Fibroblast of skin of right quadriceps (primary cell): ENCODE results near the gene KATNB1.
"Not testable (repeated sequence)": the region's sequence is repeated elsewhere in the genome, so short reads cannot be mapped to it uniquely, and the experiment has no call there.

Experiments used
- DNase-seq: peaks from one replicate; pipeline ENCODE4 v3.0.0-alpha.2; 2013

The KATNB1 gene

GRCh38 chr16:57728336-57729181 is 7.0 kb upstream of the KATNB1 start:
- no peak for DNase-seq

- DNase-seq: no peak
Measured at GRCh38 chr16:57729182-57729484, 6.4 kb upstream of the KATNB1 start.

DNA sequence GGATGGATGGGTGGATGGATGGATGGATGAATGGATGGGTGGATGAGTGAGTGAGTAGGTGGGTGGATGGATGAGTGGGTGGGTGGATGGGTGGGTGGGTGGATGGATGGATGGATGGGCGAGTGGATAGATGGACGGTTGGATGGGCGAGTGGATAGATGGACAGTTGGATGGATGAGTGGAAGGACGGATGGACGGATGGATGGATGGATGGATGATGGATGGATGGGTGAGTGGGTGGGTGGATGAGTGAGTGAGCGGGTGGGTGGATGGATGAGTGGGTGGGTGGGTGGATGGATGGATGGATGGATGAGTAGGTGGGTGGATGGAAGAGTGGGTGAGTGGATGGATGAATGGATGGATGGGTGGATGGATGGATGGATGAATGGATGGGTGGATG is 5.7 kb upstream of the KATNB1 start:
- DNase-seq: not testable (repeated sequence)

DNA sequence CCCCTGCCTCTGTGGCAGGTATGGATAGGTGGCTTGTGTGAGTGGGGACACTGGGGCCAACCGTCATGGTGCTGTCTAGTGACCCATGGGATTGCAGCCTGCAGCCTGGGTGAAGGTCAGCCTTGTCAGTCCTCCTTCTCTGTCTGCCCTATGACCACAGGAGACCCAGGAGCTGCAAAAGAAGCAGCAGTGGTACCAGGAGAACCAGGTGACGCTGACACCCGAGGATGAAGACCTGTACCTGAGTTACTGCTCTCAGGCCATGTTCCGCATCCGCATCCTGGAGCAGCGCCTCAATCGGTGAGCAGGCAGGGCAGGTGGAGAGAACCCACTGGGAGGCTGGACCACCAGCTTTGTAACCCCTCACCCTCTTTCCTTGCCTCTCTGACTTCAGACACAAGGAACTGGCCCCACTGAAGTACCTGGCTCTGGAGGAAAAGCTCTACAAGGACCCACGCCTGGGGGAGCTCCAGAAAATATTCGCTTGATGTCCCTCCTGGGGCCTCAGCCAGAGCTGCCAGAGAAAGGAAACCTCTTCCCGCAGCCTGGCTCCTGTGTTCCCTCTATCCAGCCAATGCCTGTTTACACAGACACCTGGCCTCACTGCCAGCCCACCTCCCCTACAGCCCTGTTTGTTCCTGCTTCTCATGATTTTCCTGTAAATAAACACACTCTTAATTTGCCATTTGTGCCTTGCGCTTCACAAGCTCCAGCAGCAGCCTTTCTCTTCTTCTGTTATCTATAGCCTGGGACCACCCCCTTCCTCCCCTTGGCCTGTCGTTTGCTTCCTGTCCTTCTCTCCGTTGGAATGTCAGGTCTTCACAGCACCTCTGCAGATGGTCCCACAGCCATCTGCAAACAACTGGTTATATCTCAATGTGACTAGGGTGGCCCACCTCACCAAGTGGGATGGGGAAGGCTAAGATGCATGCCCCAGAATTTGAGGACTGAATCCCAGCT is 4.5 kb upstream of the KATNB1 start:
- no peak for DNase-seq

GRCh38 chr16:57732037-57732436 is 3.5 kb upstream of the KATNB1 start:
- peak; percentile 48 for DNase-seq

DNA sequence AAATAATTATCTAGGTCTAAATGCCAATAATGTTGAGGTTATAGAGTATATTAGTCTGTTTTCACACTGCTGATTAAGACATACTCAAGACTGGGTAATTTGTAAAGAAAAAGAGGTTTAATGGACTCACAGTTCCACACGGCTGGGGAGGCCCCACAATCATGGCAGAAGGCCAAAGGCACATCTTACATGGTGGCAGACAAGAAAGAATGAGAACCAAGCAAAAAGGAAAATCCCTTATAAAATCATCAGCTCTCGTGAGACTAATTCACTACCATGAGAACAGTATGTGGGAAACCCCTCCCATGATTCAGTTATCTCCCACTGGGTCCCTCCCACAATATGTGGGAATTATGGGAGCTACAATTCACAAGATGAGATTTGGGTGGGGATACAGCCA is 2.9 kb upstream of the KATNB1 start:
- no peak for DNase-seq

DNA sequence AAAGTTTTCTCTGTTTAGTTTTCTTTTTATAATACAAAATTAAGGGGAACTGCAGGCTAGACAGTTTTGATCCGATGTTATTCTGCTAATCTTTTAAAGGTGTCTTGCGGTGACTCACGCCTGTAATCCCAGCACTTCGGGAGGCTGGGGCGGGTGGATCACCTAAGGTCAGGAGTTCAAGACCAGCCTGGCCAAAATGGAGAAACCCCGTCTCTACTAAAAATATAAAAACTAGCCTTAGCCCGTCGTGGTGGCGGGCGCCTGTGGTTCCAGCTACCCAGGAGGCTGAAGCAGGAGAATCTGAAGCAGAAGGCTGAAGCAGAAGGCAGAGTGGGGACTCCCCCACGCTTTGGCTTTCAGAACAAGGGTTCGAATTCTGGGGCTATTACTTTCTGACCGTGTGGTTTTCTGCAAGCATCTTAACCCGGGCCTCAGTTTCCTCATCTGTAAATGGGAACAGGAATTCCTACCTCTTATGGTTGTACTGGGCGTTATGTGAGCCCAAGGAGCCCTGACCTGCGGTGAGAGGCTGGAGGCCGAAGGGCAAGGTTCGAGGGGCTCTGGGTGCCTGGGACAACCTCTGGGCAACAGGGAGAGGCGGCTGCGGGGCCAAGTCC is 1.2 kb upstream of the KATNB1 start:
- DNase-seq: no peak

DNA sequence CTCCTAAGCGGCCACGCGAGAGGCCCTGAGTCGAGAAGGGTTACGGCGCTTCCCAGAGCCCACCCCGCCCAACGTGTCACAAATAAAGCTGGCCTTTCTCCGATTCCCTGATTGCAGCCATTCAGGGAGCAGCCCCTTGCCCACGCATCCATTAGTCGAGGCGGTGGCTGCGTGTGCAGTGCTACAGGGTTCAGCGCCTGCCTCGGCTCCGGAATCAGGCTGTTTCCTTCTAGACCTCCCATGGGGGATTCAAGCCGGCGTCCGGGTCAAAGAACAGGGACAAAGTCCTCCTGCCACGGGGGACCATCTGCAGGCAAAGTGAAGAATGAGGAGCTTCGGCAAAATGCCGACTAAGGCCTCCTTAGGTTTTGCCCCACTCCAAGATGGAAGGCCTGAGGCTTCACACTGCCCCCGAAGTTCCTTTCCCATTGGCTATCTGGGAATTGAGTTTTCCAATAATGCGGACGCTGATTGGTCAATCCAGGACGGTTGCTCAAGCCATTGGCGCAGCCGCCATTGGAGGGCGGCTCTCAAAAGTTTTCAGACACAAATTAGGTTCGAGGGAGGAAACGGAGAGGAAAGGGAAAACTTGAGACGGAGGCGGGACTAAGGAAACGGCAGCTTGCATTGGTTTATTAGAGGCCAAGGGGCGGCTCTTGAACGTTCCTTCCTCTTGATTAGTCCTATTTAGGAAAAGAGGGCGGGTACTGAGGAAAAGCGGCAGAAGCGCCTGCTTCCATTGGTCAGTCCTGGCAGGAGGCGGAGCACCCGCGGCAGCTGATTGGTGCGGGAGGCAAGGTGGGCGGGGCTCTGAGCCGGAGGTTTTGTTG is 430 bp upstream of the KATNB1 start:
- peak; percentile 100 for DNase-seq

GRCh38 chr16:57736419-57737351 is 1.1 kb downstream of the KATNB1 start:
- peak; percentile 66 for DNase-seq

DNA sequence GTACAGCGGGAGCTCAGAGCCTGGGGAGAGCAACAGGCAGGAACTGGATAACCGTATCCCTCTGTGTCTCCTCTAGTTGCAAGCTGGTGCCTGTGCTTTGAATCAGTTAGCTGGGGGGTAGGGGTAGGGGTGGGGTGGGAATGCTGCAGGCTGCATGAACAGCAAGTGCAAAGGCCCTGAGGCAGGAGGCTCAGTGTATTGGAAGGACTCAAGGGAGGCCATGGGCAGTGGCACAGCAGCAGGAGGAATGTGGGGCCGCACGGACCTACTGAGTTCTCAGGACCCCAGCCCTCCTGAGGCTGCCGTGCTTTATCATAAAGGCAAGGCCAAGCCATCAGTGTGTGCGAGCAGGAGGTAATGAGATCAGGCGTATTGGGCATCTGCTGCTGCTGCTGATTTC is 3.3 kb downstream of the KATNB1 start:
- DNase-seq: no peak

GRCh38 chr16:57739756-57740422 is 4.3 kb downstream of the KATNB1 start:
- no peak for DNase-seq

DNA sequence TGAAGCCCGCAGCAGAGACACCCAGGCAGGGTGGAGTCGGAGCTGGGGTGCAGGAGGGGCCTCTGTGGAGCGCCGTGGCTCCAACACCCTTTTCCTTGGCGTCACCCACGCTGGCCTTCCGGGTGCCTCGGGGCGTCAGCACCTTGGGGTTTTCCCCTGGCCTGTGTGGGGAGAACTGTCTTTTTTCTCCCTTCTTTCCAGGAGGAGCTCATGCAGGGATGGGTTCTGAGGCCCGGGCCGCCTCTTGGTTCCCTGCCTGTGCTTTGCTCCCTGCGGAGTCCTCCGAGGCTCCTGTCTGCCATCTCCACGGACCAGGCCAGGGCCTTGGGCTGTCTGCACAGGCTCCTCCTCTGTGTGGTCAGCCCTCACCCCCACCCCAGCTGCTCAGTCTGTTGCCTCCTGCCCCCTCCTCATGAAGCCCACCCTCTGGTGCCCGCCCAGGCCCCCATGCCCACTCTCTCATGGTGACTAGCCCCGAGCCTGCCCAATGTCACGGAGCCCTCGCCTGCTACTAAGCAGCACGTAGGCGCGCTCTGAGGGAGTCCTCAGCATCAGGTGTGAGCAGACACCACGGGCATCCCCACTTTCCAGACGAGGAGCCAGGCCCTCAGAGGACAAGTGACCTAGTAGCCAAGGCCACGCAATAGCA is 5.0 kb downstream of the KATNB1 start:
- DNase-seq: no peak

GRCh38 chr16:57741660-57742191 is 6.2 kb downstream of the KATNB1 start:
- DNase-seq: no peak

DNA sequence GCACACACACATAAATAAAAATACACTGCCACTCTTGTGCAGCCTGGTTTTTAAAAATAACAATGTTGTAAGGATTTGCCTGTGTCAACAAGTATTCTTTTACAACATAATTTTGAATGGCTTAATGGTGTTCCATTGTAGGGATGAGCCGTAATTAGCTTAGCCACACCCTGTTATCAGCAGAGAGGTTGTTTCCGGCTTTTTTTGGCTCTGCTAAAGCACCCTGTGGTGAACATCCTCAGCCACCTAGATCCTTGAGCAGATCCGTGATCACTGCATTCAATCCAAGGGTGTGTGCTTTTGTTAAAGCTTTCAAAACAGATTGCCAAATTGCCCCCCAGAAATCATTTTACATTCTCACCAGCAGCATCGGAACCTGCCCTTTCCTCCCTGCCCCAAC is 7.0 kb downstream of the KATNB1 start:
- no peak for DNase-seq

DNA sequence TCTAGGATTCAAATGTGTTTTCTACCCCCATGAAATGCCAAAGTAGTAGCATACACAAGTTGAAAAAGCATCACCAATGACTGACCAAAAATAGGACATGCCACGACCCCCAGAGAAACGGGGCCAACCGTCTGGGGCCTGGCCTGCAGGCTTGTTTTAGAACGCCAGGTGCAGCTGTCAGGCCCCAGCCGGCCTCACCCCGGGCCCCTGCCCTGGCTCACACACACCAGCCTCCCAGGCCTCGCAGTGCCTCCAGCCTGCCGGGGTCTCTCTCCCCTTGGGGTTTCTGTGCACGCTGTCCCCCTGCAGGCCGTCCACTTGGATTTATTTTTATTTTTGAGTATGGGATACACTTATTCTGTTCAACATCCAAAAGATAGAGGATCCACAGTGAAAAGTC is 7.9 kb downstream of the KATNB1 start:
- no peak for DNase-seq

GRCh38 chr16:57743886-57744641 is 8.5 kb downstream of the KATNB1 start:
- no peak for DNase-seq

DNA sequence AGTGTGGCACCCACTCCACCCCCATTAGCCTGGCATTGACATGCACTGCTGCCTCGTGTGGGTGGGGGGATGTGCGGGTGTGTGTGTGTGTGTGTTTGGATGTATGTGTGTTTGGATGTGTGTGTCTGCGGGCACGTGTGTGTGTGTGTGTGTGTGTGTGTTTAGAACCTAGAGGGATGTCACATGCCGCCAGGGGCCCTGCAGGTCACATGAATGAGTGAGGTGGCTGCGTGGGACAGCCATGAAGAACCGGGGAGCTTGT is 9.0 kb downstream of the KATNB1 start:
- no peak for DNase-seq

DNA sequence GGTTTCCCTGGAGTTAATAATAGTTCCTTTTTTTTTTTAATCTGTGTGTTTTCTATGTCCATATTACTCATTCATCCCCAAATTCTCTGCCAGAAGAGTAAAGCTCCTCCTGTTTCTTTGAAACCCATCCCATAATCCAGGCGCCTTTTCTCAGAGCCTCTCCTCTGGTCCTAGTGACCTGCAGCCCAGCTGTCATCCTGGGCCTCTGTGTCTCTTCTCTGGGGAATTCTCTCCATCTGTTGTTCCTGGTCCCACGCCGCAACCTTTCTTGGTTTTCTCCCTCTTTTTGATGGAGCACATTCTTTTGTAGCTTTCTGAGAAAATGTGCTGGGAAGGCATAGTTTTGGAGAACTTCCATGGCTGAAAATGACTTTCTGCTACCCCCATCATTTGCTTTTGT is 10.2 kb downstream of the KATNB1 start:
- DNase-seq: no peak

DNA sequence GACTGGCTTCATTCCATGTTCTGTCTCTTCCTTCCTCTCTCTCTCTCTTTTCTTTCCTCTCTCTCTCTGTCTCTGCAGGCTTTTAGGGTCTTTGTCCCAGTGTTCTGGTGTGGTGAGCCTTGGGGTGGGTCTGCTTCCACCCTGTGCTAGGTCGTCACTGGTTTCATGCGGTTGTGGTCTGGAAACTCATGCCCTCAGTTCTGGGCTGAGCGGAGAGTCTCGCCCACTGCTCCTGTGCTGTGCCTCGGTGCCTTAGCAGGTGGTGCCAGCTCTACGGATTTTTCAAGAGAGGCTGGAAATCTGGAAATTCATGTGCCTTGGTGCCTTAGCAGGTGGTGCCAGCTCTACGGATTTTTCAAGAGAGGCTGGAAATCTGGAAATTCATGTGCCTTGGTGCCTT is 10.7 kb downstream of the KATNB1 start:
- DNase-seq: not testable (repeated sequence)

- DNase-seq: no peak
Measured at GRCh38 chr16:57747091-57747490, 11.5 kb downstream of the KATNB1 start.
